Anterior cingulate cortex (tissue), 58 donors: ENCODE measurements around the gene CATSPER2.
"Not testable (repeated sequence)": the region's sequence is repeated elsewhere in the genome, so short reads cannot be mapped to it uniquely, and the experiment has no call there.

Source experiments
- DNase-seq, 58 donors: peaks; one replicate each; lab custom pipeline; 2025; lab: John Stamatoyannopoulos, UW

The CATSPER2 gene

DNA sequence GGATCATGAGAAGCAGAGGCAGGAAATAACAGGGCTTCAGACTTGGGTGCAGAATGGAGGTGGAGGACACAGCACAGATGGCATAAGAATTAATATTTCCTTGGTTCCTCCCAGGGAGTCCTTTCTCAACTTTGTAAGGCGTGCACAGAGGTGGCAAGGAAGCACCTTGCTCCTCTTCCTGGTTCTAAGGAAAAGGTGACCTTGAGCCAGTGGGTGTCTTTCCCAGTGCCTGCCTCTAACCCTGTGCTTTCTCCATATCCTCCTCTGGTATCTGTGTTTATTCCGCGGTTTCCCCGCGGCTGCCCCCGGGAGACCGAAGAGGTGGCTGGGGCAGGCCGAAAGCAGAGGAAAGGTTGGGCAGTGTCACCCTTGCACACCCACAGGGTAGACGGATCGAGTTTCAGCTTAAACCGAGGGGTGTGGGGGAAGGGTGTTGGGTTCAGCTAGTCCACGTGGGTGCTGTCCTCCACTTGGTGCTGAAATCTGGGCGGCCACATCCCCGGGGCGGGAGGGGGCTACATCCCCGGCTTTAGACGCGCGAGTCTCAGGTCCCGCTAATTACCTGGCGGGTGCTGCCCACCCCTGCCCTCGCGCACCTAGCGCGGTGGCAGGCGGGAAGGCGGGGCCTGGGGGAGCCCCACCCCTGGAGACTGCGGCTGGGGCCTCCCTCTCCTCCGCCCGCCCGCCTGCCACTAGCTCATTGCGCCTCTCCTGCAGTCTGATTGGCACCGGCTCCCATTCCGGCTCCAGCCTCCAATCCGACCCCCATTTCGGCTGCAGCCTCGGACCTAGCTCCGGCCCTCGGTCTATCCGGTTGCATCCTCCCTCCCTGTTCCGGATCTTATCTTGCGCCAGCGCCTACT is 55.1 kb downstream of the CATSPER2 start, which contains the start of gene CKMT1B:
Gene CKMT1B (plus strand): TSS at position 700 of the 863 bp plus-strand sequence. CDS start 192 bp downstream, outside the sequence.
- not testable (repeated sequence) for DNase-seq

DNA sequence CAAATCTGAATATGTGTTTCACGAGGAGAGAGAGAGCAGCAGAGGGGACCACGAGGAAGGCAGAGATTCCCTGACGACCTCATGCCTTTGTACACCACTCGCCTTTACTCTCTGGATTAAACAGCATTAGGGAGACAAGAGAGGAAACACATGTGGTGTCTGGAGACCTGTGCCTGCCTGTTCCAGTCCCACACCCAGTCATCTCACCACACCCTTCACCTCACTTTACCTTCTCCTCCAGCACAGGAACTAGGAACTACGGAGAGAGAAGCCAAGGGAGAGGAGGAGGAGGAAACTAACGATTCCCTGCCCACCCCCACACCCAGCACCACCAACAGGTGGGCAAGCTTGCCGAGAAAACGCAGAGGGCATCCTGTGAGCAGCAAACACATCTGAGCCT is 55.8 kb downstream of the CATSPER2 start:
- not testable (repeated sequence) for DNase-seq

DNA sequence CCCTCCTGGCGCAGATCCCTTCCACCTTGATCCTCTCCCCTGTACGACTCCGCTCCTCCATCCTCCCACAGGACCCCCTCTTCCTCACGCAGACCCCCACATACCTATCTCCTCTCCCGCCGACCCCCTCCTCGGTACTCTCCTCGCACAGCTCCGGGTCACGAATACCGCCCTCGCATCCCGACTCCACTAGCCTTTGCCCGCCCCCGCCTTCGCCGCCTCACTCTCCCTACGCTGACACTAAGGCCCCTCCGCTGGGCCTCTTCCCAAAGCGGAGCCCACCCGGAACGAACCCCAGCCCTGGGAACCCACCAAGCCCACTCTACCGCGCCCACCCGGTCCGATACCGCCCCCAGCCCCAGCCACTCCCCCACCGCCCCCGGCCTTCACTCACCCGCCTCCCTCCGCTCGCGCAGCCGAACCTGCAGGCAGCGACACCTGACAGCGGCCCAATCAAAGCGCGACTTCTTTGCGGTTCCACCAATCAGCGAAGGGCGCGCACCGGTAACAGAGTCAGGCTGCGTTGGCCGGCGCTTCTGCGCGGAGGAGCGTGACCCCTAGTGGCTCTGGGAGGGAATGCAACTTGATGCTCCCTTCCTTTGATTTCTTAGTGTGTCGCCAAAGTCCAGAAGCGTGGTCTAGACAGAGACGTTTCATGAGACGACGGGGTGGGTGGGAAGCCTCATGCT is 58.7 kb downstream of the CATSPER2 start, which contains the start of gene PPIP5K1:
Gene PPIP5K1 (minus strand): TSS at position 431 of the 689 bp plus-strand sequence. CDS start 5,704 bp downstream, outside the sequence.
- not testable (repeated sequence) for DNase-seq
